Erythroblast (primary cell): Measurements from ENCODE around the gene OLFM1.

ENCODE experiments used
- GATA1 ChIP-seq: IDR thresholded peaks from 2 replicates; pipeline ENCODE4 v1.6.1; 2011; ENCODE audit warnings: low read depth, mild to moderate bottlenecking, control low read depth, low read length, moderate library complexity
- POLR2A ChIP-seq: IDR thresholded peaks from 2 replicates; pipeline ENCODE4 v1.6.1; 2011; ENCODE audit warnings: mild to moderate bottlenecking, low read length

GRCh38 chr9:135047521-135047920, 39.9 kb upstream of the OLFM1 start:
- no peak for TF ChIP-seq POLR2A
- TF ChIP-seq GATA1, result no peak
